ENCODE results near the gene RAB12. TPM values are rescaled to one million over a fixed set of nuclear protein-coding genes. Genes with fewer than 3 reads are reported as not detected.
A peak's percentile ranks its signal among the peaks of the same experiment; 100 is the strongest.
"Not testable (repeated sequence)": the region's sequence is repeated elsewhere in the genome, so short reads cannot be mapped to it uniquely, and the experiment has no call there.

RAB12 gene
- total and polyA plus RNA-seq, 2 of the 13 experiments (the other 11 are each of a cell fraction or from before 2014, with no cell fraction given), result 9.5 to 25.3 TPM

- BruUV-seq (replicated peaks), result no TSS peak
- no peaks in the 10 kb centered on the region for H4K20me1 ChIP-seq (ENCODE audit: insufficient read depth, low read length)
- H2AFZ ChIP-seq (ENCODE audit: low read length), result no peak overlapping the region
- CTCF ChIA-PET (ENCODE audit: low intra/inter-chr PET ratio, low total read pairs), result no interaction called here
- no peaks in the 10 kb centered on the region for H3K36me3 ChIP-seq (replicated peaks in 1 of 2; ENCODE audit: control insufficient read depth in 1 of 2, insufficient read depth in 2 of 2, low read length in 2 of 2)
- ATAC-seq (no peak), FAIRE-seq (no peak), DNase-seq (ENCODE audit: low spot score) (no peak)
- 7% methylated on average over 5 of the region's 5 CpGs for WGBS (ENCODE audit: low lambda C conversion rate)
- no peak overlapping the region for H3K4me3 ChIP-seq (replicated peaks in 1 of 3; ENCODE audit: insufficient read depth in 1 of 3, low read depth in 2 of 3, low read length in 3 of 3)
- POLR2A ChIA-PET, result no interaction called here
- peaks cover 0 to 8% of the 10 kb centered on the region in 2 experiments; a peak in 1 of 5 replicates for H3K27me3 ChIP-seq (ENCODE audit: control insufficient read depth in 1 of 2, insufficient read depth in 2 of 2, low read length in 2 of 2)
- intact Hi-C loops (cut with micrococcal nuclease; ENCODE audit: unreplicated experiment) (no loop called here), in situ Hi-C loops (cut with HindIII; ENCODE audit: extremely low pct_ligation_motif_present, low pct_unique_long_range_greater_than_20kb) (no loop called here)
- no peak overlapping the region for H3K27ac ChIP-seq (ENCODE audit: extremely low read length, insufficient read depth, low read length)
- H3K4me1 ChIP-seq (ENCODE audit: insufficient read depth, low read length), result no peaks in the 10 kb centered on the region
- TF ChIP-seq MNT (IDR thresholded peaks at IDR 0.05) (peak; percentile 34; the same call in 1 of the 2 replicates), ZBTB42 (CRISPR knock-in tag; IDR thresholded peaks at IDR 0.05) (no peak), KAT2B (IDR thresholded peaks at IDR 0.05; ENCODE audit: borderline replicate concordance, low read depth, low read length) (no peak), ELF3 (CRISPR knock-in tag; IDR thresholded peaks at IDR 0.05) (no peak)
- TF ChIP-seq, protein P1, sequence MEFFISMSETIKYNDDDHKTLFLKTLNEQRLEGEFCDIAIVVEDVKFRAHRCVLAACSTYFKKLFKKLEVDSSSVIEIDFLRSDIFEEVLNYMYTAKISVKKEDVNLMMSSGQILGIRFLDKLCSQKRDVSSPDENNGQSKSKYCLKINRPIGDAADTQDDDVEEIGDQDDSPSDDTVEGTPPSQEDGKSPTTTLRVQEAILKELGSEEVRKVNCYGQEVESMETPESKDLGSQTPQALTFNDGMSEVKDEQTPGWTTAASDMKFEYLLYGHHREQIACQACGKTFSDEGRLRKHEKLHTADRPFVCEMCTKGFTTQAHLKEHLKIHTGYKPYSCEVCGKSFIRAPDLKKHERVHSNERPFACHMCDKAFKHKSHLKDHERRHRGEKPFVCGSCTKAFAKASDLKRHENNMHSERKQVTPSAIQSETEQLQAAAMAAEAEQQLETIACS (CRISPR knock-in tag; IDR thresholded peaks at IDR 0.05), result no peak
- no peak overlapping the region for H3K4me2 ChIP-seq (ENCODE audit: low read depth, low read length)
- H3K9ac ChIP-seq (ENCODE audit: insufficient read depth, low read depth, low read length), result no peak overlapping the region
- H3K79me2 ChIP-seq (ENCODE audit: insufficient read depth, low read length), result no peaks in the 10 kb centered on the region
- H3K9me3 ChIP-seq (ENCODE audit: low read length), result no peaks in the 10 kb centered on the region
These were observed 37.8 kb upstream of the RAB12 start for GRCh38 chr18:8571399-8571798.

GRCh38 chr18:8573766-8574165 is 35.5 kb upstream of the RAB12 start:
- H3K4me2 ChIP-seq (ENCODE audit: low read depth, low read length); in situ Hi-C loops (cut with HindIII; ENCODE audit: extremely low pct_ligation_motif_present, low pct_unique_long_range_greater_than_20kb); H3K36me3 ChIP-seq (replicated peaks in 1 of 2; ENCODE audit: control insufficient read depth in 1 of 2, insufficient read depth in 2 of 2, low read length in 2 of 2); BruUV-seq (replicated peaks); H3K9me3 ChIP-seq (ENCODE audit: low read length); H3K79me2 ChIP-seq (ENCODE audit: insufficient read depth, low read length); H3K27ac ChIP-seq (ENCODE audit: extremely low read length, insufficient read depth, low read length); FAIRE-seq; H3K27me3 ChIP-seq (ENCODE audit: control insufficient read depth in 1 of 2, insufficient read depth in 2 of 2, low read length in 2 of 2); H4K20me1 ChIP-seq (ENCODE audit: insufficient read depth, low read length); DNase-seq (ENCODE audit: low spot score); intact Hi-C loops (cut with micrococcal nuclease; ENCODE audit: unreplicated experiment); ATAC-seq; H3K4me1 ChIP-seq (ENCODE audit: insufficient read depth, low read length); CTCF ChIA-PET (ENCODE audit: low intra/inter-chr PET ratio, low total read pairs); H2AFZ ChIP-seq (ENCODE audit: low read length); POLR2A ChIA-PET; H3K4me3 ChIP-seq (replicated peaks in 1 of 3; ENCODE audit: insufficient read depth in 1 of 3, low read depth in 2 of 3, low read length in 3 of 3); H3K9ac ChIP-seq (ENCODE audit: insufficient read depth, low read depth, low read length): not testable (repeated sequence)
- 0% methylated on average over 1 of the region's 1 CpG for WGBS (ENCODE audit: low lambda C conversion rate)

Data from HepG2 (cell line).